ENCODE data around the gene ZNF641.

GRCh38 chr12:48339442-48340117, 11.1 kb downstream of the ZNF641 start:
- TF ChIP-seq POLR2A (IDR thresholded peaks at IDR 0.05) (no peak), CTCF (IDR thresholded peaks at IDR 0.05) (no peak)

Data from adrenal gland (tissue), 5 donors.